ENCODE measurements around the gene TLE6.
"Not testable (repeated sequence)": the region's sequence is repeated elsewhere in the genome, so short reads cannot be mapped to it uniquely, and the experiment has no call there.

The TLE6 gene

DNA sequence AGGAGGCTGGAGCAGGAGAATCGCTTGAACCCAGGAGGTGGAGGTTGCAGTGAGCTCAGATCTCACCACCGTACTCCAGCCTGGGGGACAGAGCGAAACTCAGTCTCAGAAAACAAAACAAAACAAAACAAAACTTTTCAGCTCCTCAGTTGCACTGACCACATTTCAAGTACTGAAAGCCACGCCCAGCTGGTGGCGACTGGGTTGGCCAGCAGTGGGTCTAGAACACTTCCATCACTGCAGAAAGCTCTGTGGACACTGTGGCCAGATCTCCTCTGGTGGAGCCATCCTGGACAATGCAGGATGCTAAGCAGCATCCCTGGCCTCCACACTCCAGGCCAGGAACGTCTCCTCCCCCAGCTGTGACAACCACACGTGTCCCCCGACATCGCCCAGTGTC is 30.6 kb downstream of the TLE6 start:
- H3K36me3 ChIP-seq (ENCODE audit: insufficient read depth, low read depth, low read length): no peaks in the 10 kb centered on the region
- no peak overlapping the region for H3K4me3 ChIP-seq (ENCODE audit: low read length)
- no peaks in the 10 kb centered on the region for H3K27me3 ChIP-seq (ENCODE audit: insufficient read depth, low read length)
- no peaks in the 10 kb centered on the region for H3K4me1 ChIP-seq (ENCODE audit: insufficient read depth, low read length)
- H3K27ac ChIP-seq (ENCODE audit: low read length): no peak overlapping the region
- no peak overlapping the region for H3K9ac ChIP-seq (ENCODE audit: low read depth, low read length)
- H3K9me3 ChIP-seq (ENCODE audit: insufficient read depth, low read depth, low read length): no peaks in the 10 kb centered on the region

DNA sequence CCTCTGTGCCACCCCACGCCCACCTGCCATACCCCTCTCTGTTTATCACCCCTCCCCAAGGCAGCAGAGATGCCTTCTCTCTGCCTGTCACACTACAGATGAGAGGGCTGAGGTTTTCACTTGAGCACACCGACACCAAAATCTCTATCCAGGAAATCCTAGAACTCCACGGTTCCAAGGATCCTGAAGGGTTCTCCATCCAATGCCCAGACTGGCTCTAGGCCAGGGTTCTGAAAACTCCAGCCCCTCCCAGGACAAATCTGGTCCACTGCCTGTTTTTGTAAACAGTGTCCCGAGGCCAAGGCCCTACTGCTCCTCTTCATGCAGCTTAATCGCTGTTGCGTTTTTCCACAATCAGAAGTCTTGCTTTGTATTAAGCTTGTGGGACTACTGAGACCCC is 31.6 kb downstream of the TLE6 start:
- no peak overlapping the region for H3K27ac ChIP-seq (ENCODE audit: low read length)
- no peak overlapping the region for H3K9ac ChIP-seq (ENCODE audit: low read depth, low read length)
- H3K36me3 ChIP-seq (ENCODE audit: insufficient read depth, low read depth, low read length): no peaks in the 10 kb centered on the region
- no peaks in the 10 kb centered on the region for H3K9me3 ChIP-seq (ENCODE audit: insufficient read depth, low read depth, low read length)
- H3K4me1 ChIP-seq (ENCODE audit: insufficient read depth, low read length): no peaks in the 10 kb centered on the region
- no peak overlapping the region for H3K4me3 ChIP-seq (ENCODE audit: low read length)
- no peaks in the 10 kb centered on the region for H3K27me3 ChIP-seq (ENCODE audit: insufficient read depth, low read length)

DNA sequence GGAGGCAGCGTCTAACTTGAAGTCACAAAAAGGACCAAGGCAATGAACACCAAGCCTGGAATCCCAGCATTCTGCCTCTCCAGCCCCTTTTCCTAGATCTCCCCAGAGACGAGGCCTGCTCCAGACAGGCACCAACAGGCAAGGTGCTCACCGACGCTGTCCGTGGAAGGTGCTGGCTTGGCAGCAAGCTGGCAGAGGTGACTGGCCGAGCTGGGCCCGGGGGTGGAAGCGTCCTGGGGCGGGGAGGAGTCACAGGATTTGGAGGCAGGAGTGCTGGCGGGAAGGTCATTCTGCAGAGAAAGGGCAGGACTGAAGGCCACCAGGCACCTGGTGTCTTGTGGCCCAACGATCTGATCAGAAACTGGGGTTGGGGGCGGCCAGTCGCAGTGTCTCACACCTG is 33.5 kb downstream of the TLE6 start:
- H3K9me3 ChIP-seq (ENCODE audit: insufficient read depth, low read depth, low read length): no peaks in the 10 kb centered on the region
- H3K27me3 ChIP-seq (ENCODE audit: insufficient read depth, low read length): no peaks in the 10 kb centered on the region
- H3K27ac ChIP-seq (ENCODE audit: low read length): no peak overlapping the region
- no peak overlapping the region for H3K4me3 ChIP-seq (ENCODE audit: low read length)
- H3K36me3 ChIP-seq (ENCODE audit: insufficient read depth, low read depth, low read length): no peaks in the 10 kb centered on the region
- no peaks in the 10 kb centered on the region for H3K4me1 ChIP-seq (ENCODE audit: insufficient read depth, low read length)
- no peak overlapping the region for H3K9ac ChIP-seq (ENCODE audit: low read depth, low read length)

DNA sequence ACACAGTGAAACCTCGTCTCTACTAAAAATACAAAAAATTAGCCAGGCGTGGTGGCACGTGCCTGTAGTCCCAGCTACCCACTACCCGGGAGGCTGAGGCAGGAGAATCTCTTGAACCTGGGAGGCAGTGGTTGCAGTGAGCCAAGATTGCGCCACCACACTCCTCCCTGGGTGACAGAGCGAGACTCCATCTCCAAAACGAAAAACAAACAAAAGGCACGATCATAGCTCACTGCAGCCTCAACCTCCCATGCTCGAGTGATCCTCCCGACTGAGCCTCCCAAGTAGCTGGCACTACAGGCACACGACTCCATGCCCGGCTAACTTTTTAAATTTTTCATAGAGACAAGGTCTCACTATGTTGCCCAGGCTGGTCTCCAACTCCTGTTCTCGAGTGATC is 34.7 kb downstream of the TLE6 start:
- H3K9me3 ChIP-seq (ENCODE audit: insufficient read depth, low read depth, low read length); H3K27ac ChIP-seq (ENCODE audit: low read length); H3K9ac ChIP-seq (ENCODE audit: low read depth, low read length); H3K4me1 ChIP-seq (ENCODE audit: insufficient read depth, low read length); H3K4me3 ChIP-seq (ENCODE audit: low read length); H3K36me3 ChIP-seq (ENCODE audit: insufficient read depth, low read depth, low read length); H3K27me3 ChIP-seq (ENCODE audit: insufficient read depth, low read length): not testable (repeated sequence)

DNA sequence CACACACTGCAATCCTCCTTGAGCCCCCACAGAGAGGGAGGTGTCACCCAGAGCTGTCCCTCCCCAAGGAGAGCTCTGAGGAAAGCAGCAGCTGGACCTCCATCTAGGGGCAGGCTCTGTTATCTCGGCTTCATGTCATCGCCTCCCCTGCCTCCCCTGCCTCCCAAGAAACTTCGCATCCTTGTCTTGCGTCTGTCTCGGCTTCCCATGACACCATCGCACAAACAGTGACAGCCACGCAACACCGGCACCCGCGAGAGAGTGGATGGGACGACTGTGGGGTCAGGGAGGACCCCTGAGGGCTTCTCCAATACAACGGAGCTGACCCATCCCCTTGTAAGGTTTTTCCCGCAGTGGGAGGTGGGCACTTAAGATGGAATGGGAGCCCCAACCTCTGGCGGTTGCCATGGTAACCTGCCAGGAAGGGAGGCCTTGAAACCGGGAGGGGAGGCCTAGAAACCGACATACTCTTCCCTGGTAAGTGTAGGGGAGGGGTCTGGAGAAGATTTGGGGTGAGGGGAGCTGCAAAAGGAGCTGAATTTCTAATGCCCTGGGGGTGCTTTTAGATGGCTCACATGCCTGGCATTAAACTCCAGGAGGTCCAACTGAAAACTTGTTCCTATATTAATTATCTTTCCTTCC is 35.4 kb downstream of the TLE6 start:
- Histone ChIP-seq H3K4me3 (ENCODE audit: low read length) (no peak overlapping the region), H3K27ac (ENCODE audit: low read length) (no peak overlapping the region), H3K27me3 (ENCODE audit: insufficient read depth, low read length) (no peaks in the 10 kb centered on the region), H3K4me1 (ENCODE audit: insufficient read depth, low read length) (no peaks in the 10 kb centered on the region), H3K9me3 (ENCODE audit: insufficient read depth, low read depth, low read length) (no peaks in the 10 kb centered on the region), H3K36me3 (ENCODE audit: insufficient read depth, low read depth, low read length) (no peaks in the 10 kb centered on the region), H3K9ac (ENCODE audit: low read depth, low read length) (no peak overlapping the region)

DNA sequence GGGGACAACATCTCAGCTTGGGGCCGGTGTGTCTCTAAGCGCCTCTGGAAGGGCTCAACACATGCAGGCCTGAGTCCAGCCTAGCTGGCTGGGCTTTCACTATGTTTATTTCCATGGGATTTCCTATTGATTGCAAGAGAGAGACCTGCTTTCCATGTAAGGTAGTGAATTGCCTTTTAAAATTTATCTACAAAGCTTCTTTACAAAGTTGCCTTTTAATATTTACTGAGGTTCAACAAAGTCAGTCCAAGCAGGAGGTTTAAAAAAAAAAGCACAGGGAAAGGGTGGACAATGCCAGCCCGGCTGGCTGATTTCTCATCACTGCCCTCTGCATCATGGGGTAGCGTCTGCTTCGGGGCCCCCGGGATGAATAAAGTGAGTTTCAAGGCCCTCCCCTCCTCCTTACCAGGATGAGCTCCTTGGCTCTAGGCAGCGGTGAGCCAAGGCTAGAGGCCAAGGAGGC is 35.9 kb downstream of the TLE6 start:
- H3K9ac ChIP-seq (ENCODE audit: low read depth, low read length): no peak overlapping the region
- no peaks in the 10 kb centered on the region for H3K27me3 ChIP-seq (ENCODE audit: insufficient read depth, low read length)
- no peaks in the 10 kb centered on the region for H3K9me3 ChIP-seq (ENCODE audit: insufficient read depth, low read depth, low read length)
- H3K4me3 ChIP-seq (ENCODE audit: low read length): no peak overlapping the region
- H3K4me1 ChIP-seq (ENCODE audit: insufficient read depth, low read length): no peaks in the 10 kb centered on the region
- no peak overlapping the region for H3K27ac ChIP-seq (ENCODE audit: low read length)
- H3K36me3 ChIP-seq (ENCODE audit: insufficient read depth, low read depth, low read length): no peaks in the 10 kb centered on the region

DNA sequence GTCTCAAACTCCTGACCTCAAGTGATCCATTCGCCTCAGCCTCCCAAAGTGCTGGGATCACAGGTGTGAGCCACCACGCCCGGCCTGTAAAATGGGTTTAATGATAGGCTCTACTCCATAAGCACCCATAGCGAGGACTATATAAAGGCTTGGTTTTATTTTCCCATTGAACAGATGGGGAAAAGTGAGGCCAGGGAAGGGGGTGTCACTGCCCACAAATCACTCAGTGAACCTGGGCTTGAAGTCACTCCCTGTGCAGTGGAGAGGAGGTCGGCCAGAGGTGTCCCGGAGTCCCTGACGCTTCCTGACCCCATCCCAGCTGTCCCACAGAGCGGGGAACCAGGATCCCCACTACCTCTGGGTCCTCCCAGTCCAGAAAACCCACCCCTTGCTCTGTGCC is 36.8 kb downstream of the TLE6 start:
- no peaks in the 10 kb centered on the region for H3K9me3 ChIP-seq (ENCODE audit: insufficient read depth, low read depth, low read length)
- H3K4me3 ChIP-seq (ENCODE audit: low read length): no peak overlapping the region
- no peak overlapping the region for H3K9ac ChIP-seq (ENCODE audit: low read depth, low read length)
- H3K36me3 ChIP-seq (ENCODE audit: insufficient read depth, low read depth, low read length): no peaks in the 10 kb centered on the region
- no peak overlapping the region for H3K27ac ChIP-seq (ENCODE audit: low read length)
- H3K4me1 ChIP-seq (ENCODE audit: insufficient read depth, low read length): no peaks in the 10 kb centered on the region
- no peaks in the 10 kb centered on the region for H3K27me3 ChIP-seq (ENCODE audit: insufficient read depth, low read length)

DNA sequence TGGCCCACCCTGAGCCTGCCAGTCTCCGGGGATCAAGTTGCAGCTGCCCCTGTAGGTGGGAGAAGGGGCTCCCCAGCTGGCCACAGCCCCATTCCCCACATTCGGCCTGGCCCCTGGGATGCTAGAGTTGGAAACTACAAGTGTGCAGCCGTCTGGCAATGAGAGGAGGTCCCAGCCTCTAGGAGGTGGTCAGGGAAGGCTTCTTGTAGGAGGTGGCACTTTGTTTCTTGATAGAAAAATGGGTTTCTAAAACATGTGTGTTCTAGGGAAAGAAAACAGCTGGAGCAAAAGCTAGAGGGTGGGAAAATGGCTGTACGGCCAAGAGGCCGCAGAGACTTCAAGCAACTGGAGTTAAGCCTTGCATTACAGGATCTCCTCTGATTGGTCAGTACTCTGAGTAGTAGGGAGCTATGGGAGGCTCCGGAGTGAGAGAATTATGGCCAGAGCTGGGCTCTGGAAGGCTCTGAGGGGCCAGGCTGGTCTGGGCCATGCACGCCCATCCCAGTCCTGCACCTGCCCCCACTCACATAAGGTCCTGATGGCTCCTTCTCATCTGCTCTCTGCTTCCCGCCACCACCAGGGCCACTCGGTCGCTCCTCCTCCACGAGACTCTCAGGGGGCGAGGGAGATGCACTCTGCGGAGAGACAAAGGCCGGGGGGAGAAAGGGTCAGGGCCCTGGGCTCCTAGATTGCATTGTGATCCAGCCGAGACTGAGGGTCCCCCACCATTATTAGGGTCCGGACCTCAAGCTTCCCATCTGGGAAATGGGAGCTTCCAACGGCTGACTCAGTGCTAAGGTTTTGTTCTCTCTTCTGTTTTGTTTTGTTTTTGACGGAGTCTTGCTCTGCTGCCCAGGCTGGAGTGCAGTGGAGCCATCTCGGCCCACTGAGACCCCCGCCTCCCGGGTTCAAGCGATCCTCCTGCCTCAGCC is 38.0 kb downstream of the TLE6 start:
- H3K27me3 ChIP-seq (ENCODE audit: insufficient read depth, low read length): no peaks in the 10 kb centered on the region; the same call in 1 of the 2 replicates
- H3K9ac ChIP-seq (ENCODE audit: low read depth, low read length): no peak overlapping the region
- no peaks in the 10 kb centered on the region for H3K36me3 ChIP-seq (ENCODE audit: insufficient read depth, low read depth, low read length)
- H3K27ac ChIP-seq (ENCODE audit: low read length): no peak overlapping the region
- no peaks in the 10 kb centered on the region for H3K9me3 ChIP-seq (ENCODE audit: insufficient read depth, low read depth, low read length)
- no peak overlapping the region for H3K4me3 ChIP-seq (ENCODE audit: low read length)
- no peaks in the 10 kb centered on the region for H3K4me1 ChIP-seq (ENCODE audit: insufficient read depth, low read length)

DNA sequence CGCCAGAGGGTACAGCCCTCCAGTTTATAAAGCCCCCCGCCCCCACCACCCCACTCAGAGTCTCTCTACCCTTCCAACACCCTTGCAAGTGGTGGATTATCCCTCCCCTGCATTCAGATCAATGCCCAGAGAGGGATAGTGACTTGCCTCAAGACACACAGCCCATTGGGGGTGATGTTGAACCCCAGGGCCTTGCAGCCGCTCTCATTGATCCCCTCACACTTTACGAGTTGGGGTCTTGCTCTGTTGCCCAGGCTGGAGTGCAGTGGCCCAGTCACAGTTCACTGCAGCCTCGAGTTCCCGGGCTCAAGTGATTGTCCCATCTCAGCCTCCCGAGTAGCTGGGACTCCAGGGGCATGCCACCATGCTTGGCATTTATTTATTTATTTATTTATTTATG is 40.6 kb downstream of the TLE6 start:
- no peak overlapping the region for H3K27ac ChIP-seq (ENCODE audit: low read length)
- no peaks in the 10 kb centered on the region for H3K4me1 ChIP-seq (ENCODE audit: insufficient read depth, low read length)
- H3K27me3 ChIP-seq (ENCODE audit: insufficient read depth, low read length): no peaks in the 10 kb centered on the region; the same call in 1 of the 2 replicates
- H3K9me3 ChIP-seq (ENCODE audit: insufficient read depth, low read depth, low read length): no peaks in the 10 kb centered on the region
- no peak overlapping the region for H3K4me3 ChIP-seq (ENCODE audit: low read length)
- H3K9ac ChIP-seq (ENCODE audit: low read depth, low read length): no peak overlapping the region
- no peaks in the 10 kb centered on the region for H3K36me3 ChIP-seq (ENCODE audit: insufficient read depth, low read depth, low read length)

DNA sequence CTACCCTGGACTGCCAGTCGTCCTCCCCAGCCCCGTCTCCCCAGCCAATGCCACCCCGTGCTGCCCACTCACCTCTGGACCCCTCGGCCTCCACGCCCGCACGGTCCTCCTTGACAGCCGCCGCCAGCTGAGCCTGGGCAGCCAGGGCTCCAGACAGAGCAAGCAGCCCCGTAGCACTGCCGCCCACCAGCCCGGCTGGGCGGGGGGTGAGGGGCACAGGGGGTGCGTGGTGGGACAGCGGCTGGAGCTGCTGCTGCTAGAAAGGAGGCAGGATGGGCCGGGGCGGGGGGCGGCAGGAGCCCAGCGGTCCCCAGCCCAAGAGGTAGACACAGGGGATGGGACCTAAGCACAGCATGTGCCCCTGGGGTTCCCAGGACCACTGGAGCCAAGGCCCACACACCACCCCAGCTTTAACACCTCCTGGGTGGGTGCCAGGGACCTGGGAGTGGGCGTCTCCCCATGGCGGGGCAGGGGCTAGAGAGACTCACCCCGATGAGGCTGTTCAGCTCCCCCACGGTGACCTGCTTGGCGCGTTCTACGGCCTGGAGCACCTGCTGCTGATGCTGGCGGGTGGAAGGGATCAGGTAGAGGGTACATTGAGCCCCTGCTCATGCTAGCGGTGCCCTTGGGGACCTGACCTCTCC is 42.0 kb downstream of the TLE6 start:
- Histone ChIP-seq H3K4me3 (ENCODE audit: low read length) (no peak overlapping the region), H3K27ac (ENCODE audit: low read length) (no peak overlapping the region), H3K9ac (ENCODE audit: low read depth, low read length) (no peak overlapping the region), H3K36me3 (ENCODE audit: insufficient read depth, low read depth, low read length) (no peaks in the 10 kb centered on the region), H3K9me3 (ENCODE audit: insufficient read depth, low read depth, low read length) (no peaks in the 10 kb centered on the region), H3K4me1 (ENCODE audit: insufficient read depth, low read length) (no peaks in the 10 kb centered on the region), H3K27me3 (ENCODE audit: insufficient read depth, low read length) (peaks cover 13% of the 10 kb centered on the region)

DNA sequence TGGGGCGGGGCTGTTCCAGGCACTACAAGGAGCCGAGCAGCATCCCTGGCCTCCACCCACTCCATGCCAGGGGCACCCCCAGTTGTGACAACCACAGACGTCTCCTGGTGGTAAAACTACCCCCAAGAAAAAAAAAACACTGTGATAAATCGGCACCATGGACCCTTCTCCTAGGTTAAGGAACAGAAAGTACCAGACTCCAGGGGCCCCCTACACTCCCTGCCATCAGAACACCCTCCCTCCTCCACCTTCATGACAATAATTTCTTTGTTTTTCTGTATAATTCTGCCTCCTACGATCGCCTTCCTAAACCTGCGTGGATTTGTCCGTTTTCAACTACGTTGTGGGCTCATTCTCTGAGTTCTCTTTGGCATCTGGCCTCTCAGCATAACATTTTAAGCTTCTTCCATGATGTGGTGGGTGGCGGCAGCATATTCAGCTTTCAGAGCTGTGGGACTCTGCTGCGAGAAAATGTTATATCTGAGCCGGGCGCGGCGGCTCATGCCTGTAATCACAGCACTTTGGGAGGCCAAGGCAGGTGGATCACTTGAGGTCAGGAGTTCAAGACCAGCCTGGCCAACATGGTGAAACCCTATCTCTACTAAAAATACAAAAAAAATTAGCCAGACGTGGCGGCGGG is 43.1 kb downstream of the TLE6 start:
- H3K9ac ChIP-seq (ENCODE audit: low read depth, low read length): no peak overlapping the region
- H3K27ac ChIP-seq (ENCODE audit: low read length): no peak overlapping the region
- H3K36me3 ChIP-seq (ENCODE audit: insufficient read depth, low read depth, low read length): no peaks in the 10 kb centered on the region
- H3K4me3 ChIP-seq (ENCODE audit: low read length): no peak overlapping the region
- H3K9me3 ChIP-seq (ENCODE audit: insufficient read depth, low read depth, low read length): no peaks in the 10 kb centered on the region
- peaks cover 5% of the 10 kb centered on the region for H3K4me1 ChIP-seq (ENCODE audit: insufficient read depth, low read length)
- peaks cover 24% of the 10 kb centered on the region for H3K27me3 ChIP-seq (ENCODE audit: insufficient read depth, low read length)

All from iPS-20b (cell line).